NCI-H1930 (cell line): ENCODE measurements around the gene HOXC10.

Experiments
- DNase-seq, 2 experiments: peaks; one replicate each; lab custom pipeline; 2025; lab: John Stamatoyannopoulos, UW

Gene HOXC10

GRCh38 chr12:53950789-53951576, 34.0 kb upstream of the HOXC10 start:
- DNase-seq, result no peak

GRCh38 chr12:53951577-53952334, 33.2 kb upstream of the HOXC10 start:
- no peak for DNase-seq

GRCh38 chr12:53952335-53952694, 32.6 kb upstream of the HOXC10 start:
- no peak for DNase-seq

GRCh38 chr12:53952871-53953734, 31.8 kb upstream of the HOXC10 start:
- DNase-seq, result no peak

DNA sequence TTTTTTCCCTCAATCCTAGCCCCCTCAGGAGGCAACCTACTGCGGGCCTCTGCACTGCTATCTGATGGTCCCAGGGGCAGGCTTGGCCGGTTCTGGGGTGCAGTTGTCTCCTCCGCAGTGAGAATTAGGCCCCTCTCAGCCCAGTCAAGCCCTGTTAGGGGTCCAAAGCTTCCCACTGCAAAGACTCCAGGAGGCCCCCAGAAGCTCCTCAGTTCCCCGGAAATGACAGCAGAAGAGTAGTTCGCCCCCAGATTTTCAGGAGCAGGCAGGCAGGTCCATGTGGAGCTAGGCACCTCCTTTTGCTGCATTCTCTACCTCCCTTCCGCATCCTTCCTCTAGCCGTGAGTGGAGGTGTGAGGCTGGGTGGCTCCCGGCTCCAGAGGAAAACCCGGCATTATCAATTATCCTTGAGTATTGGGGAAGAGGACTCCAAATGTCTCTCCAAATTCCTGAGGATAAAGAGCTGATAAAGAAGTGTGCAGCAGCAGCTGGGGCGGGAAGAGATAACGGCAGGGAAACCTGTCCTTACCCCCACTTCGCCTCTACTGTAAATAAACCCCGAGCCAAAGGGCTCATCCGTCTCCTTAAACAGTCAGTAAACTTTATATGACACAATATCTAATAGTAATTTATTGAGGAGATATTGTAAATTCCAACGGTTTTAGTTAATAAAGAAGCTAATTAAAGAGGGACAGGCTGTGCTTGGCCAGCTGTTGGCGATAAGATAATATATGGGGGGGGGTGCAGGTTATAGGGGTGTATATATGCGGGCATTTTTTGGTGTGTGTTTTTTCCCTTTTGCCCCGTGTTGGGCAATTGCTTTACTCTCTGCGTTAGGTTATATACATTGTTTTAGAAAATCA, 30.9 kb upstream of the HOXC10 start:
- DNase-seq, result no peak

GRCh38 chr12:53954694-53955035, 30.3 kb upstream of the HOXC10 start, which contains the start of gene HOXC12:
Gene HOXC12, plus strand, starts transcription at chr12:53954903. Its CDS starts 27 bp downstream, at chr12:53954930.
- DNase-seq, result no peak

DNA sequence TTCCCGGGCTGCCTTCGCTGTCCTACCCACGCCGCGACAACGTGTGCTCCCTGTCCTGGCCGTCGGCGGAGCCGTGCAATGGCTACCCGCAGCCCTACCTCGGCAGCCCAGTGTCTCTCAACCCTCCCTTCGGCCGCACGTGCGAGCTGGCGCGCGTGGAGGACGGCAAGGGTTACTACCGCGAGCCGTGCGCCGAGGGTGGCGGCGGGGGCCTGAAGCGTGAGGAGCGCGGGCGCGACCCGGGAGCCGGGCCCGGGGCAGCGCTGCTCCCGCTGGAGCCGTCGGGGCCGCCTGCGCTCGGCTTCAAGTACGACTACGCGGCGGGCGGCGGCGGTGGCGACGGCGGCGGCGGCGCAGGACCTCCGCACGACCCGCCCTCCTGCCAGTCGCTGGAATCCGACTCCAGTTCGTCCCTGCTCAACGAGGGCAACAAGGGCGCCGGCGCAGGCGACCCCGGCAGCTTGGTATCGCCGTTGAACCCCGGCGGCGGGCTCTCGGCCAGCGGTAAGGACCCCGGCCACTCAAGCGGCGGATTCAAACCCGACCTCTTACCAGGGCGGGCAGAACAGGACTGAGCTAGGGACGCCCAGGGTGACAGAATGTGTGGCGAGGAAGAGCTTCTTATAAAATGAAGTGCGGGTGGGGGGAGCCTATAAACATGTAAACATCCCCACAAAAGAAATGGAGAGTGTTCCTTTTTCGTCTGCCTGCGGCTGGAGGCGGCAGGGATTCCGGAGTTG, 29.7 kb upstream of the HOXC10 start:
- DNase-seq, result no peak

- DNase-seq, result no peak
Measured at GRCh38 chr12:53955776-53956250, 29.1 kb upstream of the HOXC10 start.

GRCh38 chr12:53956251-53956887, 28.6 kb upstream of the HOXC10 start:
- DNase-seq, result no peak

DNA sequence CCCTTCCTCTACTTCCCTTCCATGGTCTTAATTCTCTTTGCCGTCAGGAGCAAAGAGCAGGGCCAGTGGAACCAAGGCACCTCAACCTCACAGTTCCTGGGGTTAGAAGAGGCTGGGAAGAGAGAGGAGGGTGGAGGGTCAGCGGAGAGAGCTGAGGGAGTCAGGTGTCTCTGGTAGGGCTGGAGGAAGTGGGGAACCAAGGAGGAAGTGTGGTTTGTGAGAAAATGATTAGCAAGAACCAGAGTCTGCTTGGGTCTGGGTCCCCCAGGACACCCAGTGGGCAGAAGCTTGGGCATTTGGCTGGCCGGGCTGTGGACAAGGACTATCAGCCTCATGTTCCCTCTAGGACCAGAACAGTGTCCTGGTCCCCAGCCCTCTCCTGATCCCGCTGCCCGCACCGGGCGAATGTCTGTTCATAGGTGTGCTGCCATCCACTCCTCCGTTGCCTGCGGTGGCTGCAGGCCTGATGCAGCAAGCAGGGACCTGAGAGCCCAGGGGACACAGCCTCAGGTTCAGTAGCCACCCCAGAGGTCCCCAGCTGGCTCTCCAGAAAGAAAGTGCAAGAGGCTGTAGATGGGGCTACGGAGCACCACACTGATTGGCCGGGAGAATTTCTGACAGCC, 27.9 kb upstream of the HOXC10 start:
- no peak for DNase-seq

DNA sequence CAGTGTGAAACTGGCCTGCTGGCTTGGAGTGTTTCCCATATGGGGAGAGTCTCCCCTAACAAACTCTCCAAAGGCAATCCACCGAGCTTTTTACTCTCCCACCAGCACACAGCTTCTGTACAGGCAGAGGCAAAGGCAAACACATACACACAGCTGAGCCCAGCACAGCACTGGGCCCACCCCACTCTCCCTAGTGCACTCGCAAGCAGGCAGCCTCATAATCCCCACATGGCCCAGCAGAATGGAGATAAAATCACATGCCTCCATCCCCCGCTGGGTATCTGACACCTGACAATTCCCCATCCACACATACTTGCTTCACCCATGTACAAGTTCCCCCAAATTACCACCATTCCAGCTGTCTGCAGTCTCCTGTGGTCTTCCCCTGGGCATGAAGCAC, 26.8 kb upstream of the HOXC10 start:
- no peak for DNase-seq

DNA sequence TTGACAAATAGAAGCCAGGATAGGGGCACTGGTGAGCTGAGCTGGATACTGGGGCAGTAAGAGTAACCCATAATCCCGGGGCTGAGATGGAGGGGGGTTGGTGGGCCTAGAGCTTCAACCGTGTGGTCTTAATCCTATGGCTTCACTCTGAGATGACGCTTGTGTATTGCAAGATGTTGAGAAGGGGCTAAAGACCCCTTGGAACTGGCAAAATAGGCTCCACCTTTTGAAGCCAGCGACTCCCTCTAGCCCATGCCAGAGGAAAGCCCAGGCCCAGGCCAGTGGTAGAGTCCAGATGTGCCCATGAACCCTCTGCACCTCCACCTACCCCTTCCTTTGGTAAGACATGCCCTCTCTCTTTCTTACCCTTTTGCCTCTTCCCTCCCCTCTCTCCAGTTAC, 25.6 kb upstream of the HOXC10 start:
- no peak for DNase-seq

DNA sequence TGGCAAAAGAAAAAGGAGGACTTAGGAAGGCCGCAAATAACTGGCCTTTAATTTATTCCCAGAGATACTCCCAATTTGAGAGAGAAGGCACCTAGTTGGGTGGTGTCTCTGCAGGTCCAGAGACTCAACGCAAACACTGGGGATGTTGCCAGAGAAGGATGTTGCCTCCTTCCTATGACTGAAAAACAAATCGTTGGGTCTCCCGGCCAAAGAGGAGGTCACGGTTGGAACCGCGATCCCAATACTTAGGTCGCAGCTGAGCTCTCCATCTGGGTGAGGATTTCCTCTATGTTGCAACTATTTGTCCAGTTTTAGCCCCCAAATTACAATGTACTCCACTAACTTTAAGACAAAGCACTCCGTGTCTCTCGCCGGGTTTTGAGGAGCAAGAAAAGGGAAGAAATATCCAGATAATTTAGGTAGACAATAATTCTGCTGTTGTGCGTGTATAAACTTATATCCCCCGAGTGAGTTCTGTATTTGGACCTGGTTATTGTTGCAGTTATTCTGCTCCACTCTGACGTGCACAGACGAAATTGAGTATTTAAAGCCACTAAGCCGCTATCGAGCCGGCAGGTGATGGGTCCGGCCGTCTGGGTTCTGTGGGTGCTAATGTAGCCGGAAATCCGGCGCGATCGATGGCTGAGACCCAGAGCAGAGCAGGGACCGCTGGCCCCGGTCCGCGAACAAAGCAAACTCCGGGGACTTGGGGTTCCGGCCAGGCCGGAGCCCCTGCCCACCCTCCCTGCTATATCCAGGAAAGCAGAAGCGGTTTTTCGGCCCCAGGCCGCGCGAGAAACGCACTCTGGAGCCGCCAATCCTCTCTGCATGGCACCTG, 24.5 kb upstream of the HOXC10 start:
- no peak for DNase-seq

DNA sequence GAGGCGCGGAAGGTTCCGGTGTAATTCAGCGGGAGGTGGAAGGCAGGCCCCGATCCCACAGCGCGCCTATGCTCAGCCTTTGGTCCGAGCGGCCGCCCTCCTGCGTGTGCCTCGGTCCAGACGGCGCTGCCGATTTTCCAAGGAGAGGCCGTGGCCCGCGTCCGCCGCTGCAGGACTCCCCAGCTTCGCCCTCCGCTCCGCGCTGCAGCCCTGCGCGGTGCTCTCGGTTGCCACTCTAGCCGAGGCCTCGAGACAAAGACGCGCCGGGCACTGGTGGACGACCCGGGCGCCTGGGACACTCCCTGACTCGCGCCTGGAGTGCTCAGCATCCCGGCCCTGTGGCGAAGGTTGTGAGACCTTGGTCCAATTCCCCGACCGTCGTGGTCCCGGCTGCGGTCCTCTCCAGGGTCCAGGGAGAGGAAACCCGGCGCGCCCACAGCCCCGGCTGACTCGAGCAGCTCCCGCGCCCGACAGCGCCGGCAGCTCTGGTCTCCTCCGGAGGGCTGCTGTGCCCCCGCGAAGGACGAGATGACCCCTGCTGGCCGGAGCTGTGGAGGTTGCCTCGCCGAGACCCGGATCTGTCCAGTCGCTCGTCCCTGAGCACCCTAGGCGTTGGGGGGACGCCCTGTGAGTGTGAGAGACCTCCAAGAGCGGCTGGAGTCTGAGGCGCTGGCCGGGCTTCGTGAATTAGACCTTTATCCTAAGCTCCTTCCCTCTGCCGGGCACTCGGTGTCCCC, 23.8 kb upstream of the HOXC10 start:
- no peak for DNase-seq

DNA sequence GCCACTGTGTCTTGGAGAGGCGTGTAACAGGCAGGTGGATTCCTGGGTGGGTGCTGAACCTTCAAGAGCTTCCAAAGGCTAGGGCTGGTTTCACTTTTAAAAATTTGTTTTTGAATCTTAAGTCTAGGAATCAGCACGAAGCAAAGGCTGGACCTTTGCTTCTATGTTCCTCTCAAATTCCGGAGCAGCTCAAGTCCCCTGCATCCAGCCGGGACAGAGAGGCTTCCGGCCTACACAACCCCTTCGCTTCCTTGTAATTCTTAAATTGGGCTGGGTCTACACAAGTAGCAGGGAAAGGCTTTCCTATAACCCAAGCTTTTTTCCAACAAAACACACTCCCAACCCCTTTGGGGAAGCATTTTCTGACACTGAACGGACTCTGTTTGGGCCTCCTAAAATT, 21.9 kb upstream of the HOXC10 start:
- no peak for DNase-seq

DNA sequence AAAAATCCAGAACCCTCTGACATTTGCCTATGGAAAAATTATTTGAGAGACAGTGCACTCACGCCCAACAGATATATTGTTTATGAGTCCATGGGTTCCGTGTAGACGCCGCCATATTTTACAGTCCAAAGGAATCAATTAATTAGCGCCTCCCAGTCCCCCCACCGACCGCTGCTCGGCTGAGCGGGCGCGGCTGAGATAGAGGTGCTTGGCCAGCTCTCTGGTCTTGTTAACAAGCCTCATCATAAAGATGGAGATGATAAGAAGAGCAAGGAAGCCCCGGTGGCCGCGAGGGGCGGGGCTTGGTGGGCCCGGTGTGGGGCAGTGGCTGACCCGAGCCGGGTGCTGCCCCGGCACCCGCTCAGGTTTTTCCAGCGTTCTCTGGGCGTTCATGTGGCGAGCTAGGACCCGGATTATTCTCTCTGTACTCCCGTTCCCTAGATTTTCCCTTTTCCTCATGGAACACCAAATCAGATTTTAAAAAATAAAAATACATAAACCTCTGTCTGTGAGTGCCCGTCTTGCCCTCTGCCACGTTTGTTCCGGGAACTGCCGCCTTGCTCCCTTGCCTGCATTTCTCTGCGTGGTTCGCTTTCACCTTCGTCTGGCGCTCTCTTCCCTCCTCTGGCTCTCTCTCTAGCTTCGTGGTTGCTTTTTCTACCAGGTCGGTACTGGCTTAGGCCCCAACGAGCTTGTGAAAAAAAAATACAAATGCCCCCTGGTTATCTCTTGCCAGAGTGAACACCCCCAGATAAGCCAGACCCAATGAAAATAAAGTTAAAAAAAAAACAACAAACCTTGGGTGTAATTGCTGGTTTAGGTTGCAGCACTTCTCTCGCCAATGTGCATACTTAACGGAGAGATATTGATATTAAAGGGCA, 21.3 kb upstream of the HOXC10 start:
- DNase-seq, result no peak

GRCh38 chr12:53964315-53964713, 20.6 kb upstream of the HOXC10 start:
- no peak for DNase-seq
